HUES6 (cell line): Measurements from ENCODE around the gene MTRF1.
"Not testable (repeated sequence)": the region's sequence is repeated elsewhere in the genome, so short reads cannot be mapped to it uniquely, and the experiment has no call there.

Experiments used
- H3K27ac ChIP-seq: 2 replicates; pipeline ENCODE4 v1.7.0; 2013; ENCODE audit warnings: low read depth, mild to moderate bottlenecking, low read length, inconsistent platforms
- H3K27me3 ChIP-seq: 2 replicates; pipeline ENCODE4 v1.6.1; 2013; ENCODE audit warnings: low read length; ENCODE audit not compliant: control insufficient read depth, insufficient read depth
- H3K36me3 ChIP-seq: 2 replicates; pipeline ENCODE4 v1.6.1; 2013; ENCODE audit warnings: low read length; ENCODE audit not compliant: control insufficient read depth, insufficient read depth
- H3K4me1 ChIP-seq: 2 replicates; pipeline ENCODE4 v1.6.1; 2013; ENCODE audit warnings: low read length; ENCODE audit not compliant: control insufficient read depth, insufficient read depth
- H3K4me3 ChIP-seq: 2 replicates; pipeline ENCODE4 v1.5.1; 2013; ENCODE audit warnings: low read depth, low read length
- H3K9ac ChIP-seq: one replicate; pipeline ENCODE4 v1.6.1; 2013; ENCODE audit warnings: mild to moderate bottlenecking, low read length
- H3K9me3 ChIP-seq: 2 replicates; pipeline ENCODE4 v1.6.1; 2013; ENCODE audit warnings: low read depth, low read length; ENCODE audit not compliant: control insufficient read depth, insufficient read depth

MTRF1 gene

GRCh38 chr13:41279156-41279555 lies 15.8 kb upstream of the MTRF1 start:
- not testable (repeated sequence) for H3K27me3 ChIP-seq, H3K27ac ChIP-seq, H3K9ac ChIP-seq, H3K36me3 ChIP-seq, H3K9me3 ChIP-seq, H3K4me3 ChIP-seq
- H3K4me1 ChIP-seq: peaks cover 20% of the 10 kb centered on the region; the same call in 1 of the 2 replicates

- H3K9ac ChIP-seq: no peak overlapping the region
- no peak overlapping the region for H3K4me3 ChIP-seq
- H3K9me3 ChIP-seq: peaks cover 5% of the 10 kb centered on the region; the same call in 1 of the 2 replicates
- peaks cover 20% of the 10 kb centered on the region; the same call in 1 of the 2 replicates for H3K4me1 ChIP-seq
- no peaks in the 10 kb centered on the region for H3K36me3 ChIP-seq
- no peaks in the 10 kb centered on the region for H3K27me3 ChIP-seq
- H3K27ac ChIP-seq: no peak overlapping the region
Measured at GRCh38 chr13:41276824-41277223, 13.4 kb upstream of the MTRF1 start.

GRCh38 chr13:41274881-41275280 lies 11.5 kb upstream of the MTRF1 start:
- Histone ChIP-seq H3K4me3 (no peak overlapping the region), H3K27me3 (no peaks in the 10 kb centered on the region), H3K9me3 (peaks cover 20% of the 10 kb centered on the region), H3K27ac (no peak overlapping the region), H3K36me3 (no peaks in the 10 kb centered on the region), H3K9ac (no peak overlapping the region), H3K4me1 (peaks cover 20% of the 10 kb centered on the region; the same call in 1 of the 2 replicates)

- Histone ChIP-seq H3K4me1 (peaks cover 12% of the 10 kb centered on the region; the same call in 1 of the 2 replicates), H3K4me3 (no peak overlapping the region), H3K27me3 (no peaks in the 10 kb centered on the region), H3K9me3 (peaks cover 27% of the 10 kb centered on the region), H3K9ac (no peak overlapping the region), H3K27ac (no peak overlapping the region), H3K36me3 (no peaks in the 10 kb centered on the region)
Measured at GRCh38 chr13:41273831-41274441, 10.6 kb upstream of the MTRF1 start.

GRCh38 chr13:41271456-41272285 lies 8.3 kb upstream of the MTRF1 start:
- Histone ChIP-seq H3K27me3 (no peaks in the 10 kb centered on the region), H3K9ac (no peak overlapping the region), H3K4me3 (no peak overlapping the region), H3K36me3 (no peaks in the 10 kb centered on the region), H3K9me3 (peaks cover 43% of the 10 kb centered on the region), H3K27ac (no peak overlapping the region), H3K4me1 (peaks cover 2% of the 10 kb centered on the region; the same call in 1 of the 2 replicates)

GRCh38 chr13:41268764-41269163 lies 5.4 kb upstream of the MTRF1 start:
- no peak overlapping the region for H3K27ac ChIP-seq
- peaks cover 51% of the 10 kb centered on the region for H3K9me3 ChIP-seq
- no peaks in the 10 kb centered on the region for H3K4me1 ChIP-seq
- H3K9ac ChIP-seq: no peak overlapping the region
- H3K4me3 ChIP-seq: no peak overlapping the region
- no peaks in the 10 kb centered on the region for H3K27me3 ChIP-seq
- no peaks in the 10 kb centered on the region for H3K36me3 ChIP-seq

GRCh38 chr13:41267106-41267505 lies 3.7 kb upstream of the MTRF1 start:
- H3K27ac ChIP-seq: no peak overlapping the region
- peaks cover 47% of the 10 kb centered on the region for H3K9me3 ChIP-seq
- H3K4me1 ChIP-seq: no peaks in the 10 kb centered on the region
- no peaks in the 10 kb centered on the region for H3K36me3 ChIP-seq
- H3K27me3 ChIP-seq: no peaks in the 10 kb centered on the region
- H3K9ac ChIP-seq: no peak overlapping the region
- H3K4me3 ChIP-seq: no peak overlapping the region

- Histone ChIP-seq H3K27ac (no peak overlapping the region), H3K27me3 (no peaks in the 10 kb centered on the region), H3K4me1 (no peaks in the 10 kb centered on the region), H3K9ac (no peak overlapping the region), H3K36me3 (peaks cover 36% of the 10 kb centered on the region), H3K9me3 (no peaks in the 10 kb centered on the region), H3K4me3 (no peak overlapping the region)
Measured at GRCh38 chr13:41259875-41260501, 3.4 kb downstream of the MTRF1 start.

- Histone ChIP-seq H3K4me1 (no peaks in the 10 kb centered on the region), H3K27ac (no peak overlapping the region), H3K9me3 (no peaks in the 10 kb centered on the region), H3K27me3 (no peaks in the 10 kb centered on the region), H3K9ac (no peak overlapping the region), H3K4me3 (no peak overlapping the region), H3K36me3 (peaks cover 53% of the 10 kb centered on the region)
Measured at GRCh38 chr13:41257535-41257934, 5.8 kb downstream of the MTRF1 start.

GRCh38 chr13:41254902-41255301 lies 8.5 kb downstream of the MTRF1 start:
- Histone ChIP-seq H3K27me3 (no peaks in the 10 kb centered on the region), H3K27ac (no peak overlapping the region), H3K9me3 (no peaks in the 10 kb centered on the region), H3K36me3 (peaks cover 64% of the 10 kb centered on the region), H3K9ac (no peak overlapping the region), H3K4me3 (no peak overlapping the region), H3K4me1 (no peaks in the 10 kb centered on the region)

GRCh38 chr13:41250993-41251392 lies 12.4 kb downstream of the MTRF1 start:
- Histone ChIP-seq H3K9ac (no peak overlapping the region), H3K9me3 (no peaks in the 10 kb centered on the region), H3K27me3 (no peaks in the 10 kb centered on the region), H3K36me3 (peaks cover 53% of the 10 kb centered on the region), H3K4me1 (no peaks in the 10 kb centered on the region), H3K27ac (no peak overlapping the region), H3K4me3 (no peak overlapping the region)
